HG02642 (cell line): ENCODE measurements around the gene PNMT.
A peak's percentile ranks its signal among the peaks of the same experiment; 100 is the strongest.
"Not testable (repeated sequence)": the region's sequence is repeated elsewhere in the genome, so short reads cannot be mapped to it uniquely, and the experiment has no call there.

Source experiments
- ATAC-seq: cut with Tn5 transposase; IDR thresholded peaks from one replicate; pipeline ENCODE4 v1.9.1; 2021; ENCODE audit warnings: mild to moderate bottlenecking; ENCODE audit not compliant: unreplicated experiment, poor library complexity

PNMT gene

GRCh38 chr17:39683295-39683939 is 15.2 kb downstream of the PNMT start:
- no peak for ATAC-seq

- ATAC-seq = no peak
These were observed 16.3 kb downstream of the PNMT start for GRCh38 chr17:39684369-39685192.

GRCh38 chr17:39687101-39687545 is 18.9 kb downstream of the PNMT start:
- no peak for ATAC-seq

- peak; percentile 89 for ATAC-seq
These were observed 19.6 kb downstream of the PNMT start, which contains the start of gene PGAP3 for GRCh38 chr17:39687546-39688474. TSS of gene PGAP3 (minus strand) at chr17:39688057. CDS start at chr17:39688014, 43 bp downstream.

- no peak for ATAC-seq
These were observed 20.2 kb downstream of the PNMT start for GRCh38 chr17:39688475-39688835.

- no peak for ATAC-seq
These were observed 20.7 kb downstream of the PNMT start for GRCh38 chr17:39688945-39689344.

- no peak for ATAC-seq
These were observed 26.3 kb downstream of the PNMT start for GRCh38 chr17:39694593-39694992.

- ATAC-seq = no peak
These were observed 26.8 kb downstream of the PNMT start for GRCh38 chr17:39695089-39695474.

- ATAC-seq = no peak
These were observed 28.5 kb downstream of the PNMT start for GRCh38 chr17:39696731-39697130.

- ATAC-seq = no peak
These were observed 29.7 kb downstream of the PNMT start for GRCh38 chr17:39697961-39698360.

- ATAC-seq = not testable (repeated sequence)
These were observed 31.0 kb downstream of the PNMT start for GRCh38 chr17:39699157-39699817.

- ATAC-seq = no peak
These were observed 31.5 kb downstream of the PNMT start, which contains the start of gene ERBB2 for GRCh38 chr17:39699818-39700147. TSS of gene ERBB2 (plus strand) at chr17:39700064. CDS start at chr17:39700239, 175 bp downstream.

GRCh38 chr17:39700148-39700987 is 32.1 kb downstream of the PNMT start:
- no peak for ATAC-seq

GRCh38 chr17:39701012-39701783 is 32.9 kb downstream of the PNMT start:
- ATAC-seq = no peak

- no peak for ATAC-seq
These were observed 33.6 kb downstream of the PNMT start for GRCh38 chr17:39701784-39702422.

GRCh38 chr17:39702901-39703893 is 34.9 kb downstream of the PNMT start:
- no peak for ATAC-seq

GRCh38 chr17:39703913-39704312 is 35.7 kb downstream of the PNMT start:
- no peak for ATAC-seq
